Esophagus muscularis mucosa (tissue), 4 donors: ENCODE measurements around the gene COL4A1. TPM values are rescaled to one million over a fixed set of nuclear protein-coding genes. Genes with fewer than 3 reads are reported as not detected.

ENCODE experiments used
- DNase-seq: peaks from one replicate; pipeline ENCODE4 v3.0.0-alpha.2; 2017; ENCODE audit errors: extremely low spot score
- H3K27ac ChIP-seq, 4 donors: fragments of 200-600 bp; sonication (generic); replicated peaks in 1 of 4; 1 replicate in 3 of 4; 2 replicates in 1 of 4; pipeline ENCODE4 v1.5.1; 2016 to 2019; ENCODE audit warnings: mild to moderate bottlenecking in 1 of 4
- H3K27me3 ChIP-seq, 4 donors: fragments of 200-600 bp; sonication (generic); one replicate each; pipeline versions ENCODE4 v1.5.1 to v1.6.0; 2016 to 2019
- H3K36me3 ChIP-seq, 4 donors: fragments of 200-600 bp; sonication (generic); one replicate each; pipeline ENCODE4 v1.5.1; 2016 to 2019
- H3K4me1 ChIP-seq, 4 donors: fragments of 200-600 bp; sonication (generic); one replicate each; pipeline ENCODE4 v1.5.1; 2016 to 2019
- H3K4me3 ChIP-seq, 4 donors: fragments of 200-600 bp; sonication (generic); 1 replicate in 2 of 4; 2 replicates in 2 of 4; pipeline ENCODE4 v1.5.1; 2016 to 2019; ENCODE audit warnings: mild to moderate bottlenecking in 4 of 4, moderate library complexity in 1 of 4
- H3K9me3 ChIP-seq, 4 donors: fragments of 200-600 bp; sonication (generic); 1 replicate in 3 of 4; 2 replicates in 1 of 4; pipeline ENCODE4 v1.5.1; 2016 to 2019
- EP300 ChIP-seq: sonication (generic); formaldehyde crosslinking; IDR thresholded peaks from one replicate; pipeline ENCODE4 v1.6.1; 2017; ENCODE audit warnings: antibody characterized with exemption
- POLR2A ChIP-seq: fragments of 450-650 bp; IDR thresholded peaks from one replicate; pipeline ENCODE4 v1.6.1; 2017; ENCODE audit warnings: antibody characterized with exemption, moderate library complexity, mild to moderate bottlenecking, low read depth
- POLR2AphosphoS5 ChIP-seq, 2 donors: sonication (generic); formaldehyde crosslinking; IDR thresholded peaks; one replicate each; pipeline ENCODE4 v1.6.1; 2017; ENCODE audit warnings: antibody characterized with exemption in 2 of 2
- WGBS: methylation state at CpG from one replicate; pipeline ENCODE4 v1.1.5; 2018; 5-methylcytosine and 5-hydroxymethylcytosine counted together
- intact Hi-C: fragments of 100-400 bp; cut with DNase I; formaldehyde crosslinking; loops from one replicate; pipeline ENCODE4 v1.15.1; 2023
- total RNA-seq, 4 donors: library from RNA; depleted of rRNA; stranded (reverse); fragments of >200 nt; gene quantifications; one replicate each; pipeline versions ENCODE4 v1.1.0 to v1.2.1, GENCODE V29; 2016
- TF ChIP-seq, protein P1 (sequence below), 3 experiments: fragments of 200-600 bp in 2 of 3; fragments of 450-650 bp in 1 of 3; sonication (generic) in 2 of 3; IDR thresholded peaks; one replicate each; pipeline ENCODE4 v1.5.1; 2017 to 2019; ENCODE audit warnings: antibody characterized with exemption in 3 of 3, mild to moderate bottlenecking in 2 of 3, moderate library complexity in 1 of 3

The COL4A1 gene
- total RNA-seq, 4 donors from 2014 or later, result 328 to 578 (median 405) TPM

DNA sequence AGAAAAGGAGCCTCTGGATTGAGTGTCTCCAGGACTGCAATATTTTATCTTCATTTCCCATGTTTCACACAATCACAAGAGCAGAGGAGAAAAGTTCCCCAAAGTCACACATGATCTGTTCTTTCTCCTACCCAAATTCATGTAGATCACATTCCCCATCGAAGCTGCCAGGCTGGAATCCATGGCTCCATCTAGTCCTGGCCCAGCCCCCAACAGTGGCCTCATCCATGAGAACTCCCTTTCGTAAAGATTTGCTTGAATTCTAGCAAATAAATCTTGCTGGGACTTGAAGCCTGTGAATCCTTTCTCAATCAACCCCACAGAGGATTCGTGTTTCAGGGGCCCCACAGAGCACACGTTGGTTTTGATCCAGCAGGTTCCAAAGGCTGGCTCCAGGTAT is 109.5 kb downstream of the COL4A1 start:
- Histone ChIP-seq H3K4me3 (no peak overlapping the region), H3K27ac (peak overlapping the region in 2 of 4 donors; percentile 55 to 57), H3K9me3 (no peaks in the 10 kb centered on the region), H3K27me3 (no peaks in the 10 kb centered on the region), H3K4me1 (peaks cover 0 to 14% (median 12%) of the 10 kb centered on the region in 4 donors), H3K36me3 (peaks cover 39 to 100% (median 95%) of the 10 kb centered on the region in 4 donors)
- no peak for DNase-seq
- intact Hi-C loops, result no loop called here
- WGBS, result 82% methylated on average over 4 of the region's 4 CpGs
- TF ChIP-seq EP300 (no peak), POLR2AphosphoS5 (IDR thresholded peaks at IDR 0.05) (no peak), POLR2A (no peak)
- TF ChIP-seq, protein P1, sequence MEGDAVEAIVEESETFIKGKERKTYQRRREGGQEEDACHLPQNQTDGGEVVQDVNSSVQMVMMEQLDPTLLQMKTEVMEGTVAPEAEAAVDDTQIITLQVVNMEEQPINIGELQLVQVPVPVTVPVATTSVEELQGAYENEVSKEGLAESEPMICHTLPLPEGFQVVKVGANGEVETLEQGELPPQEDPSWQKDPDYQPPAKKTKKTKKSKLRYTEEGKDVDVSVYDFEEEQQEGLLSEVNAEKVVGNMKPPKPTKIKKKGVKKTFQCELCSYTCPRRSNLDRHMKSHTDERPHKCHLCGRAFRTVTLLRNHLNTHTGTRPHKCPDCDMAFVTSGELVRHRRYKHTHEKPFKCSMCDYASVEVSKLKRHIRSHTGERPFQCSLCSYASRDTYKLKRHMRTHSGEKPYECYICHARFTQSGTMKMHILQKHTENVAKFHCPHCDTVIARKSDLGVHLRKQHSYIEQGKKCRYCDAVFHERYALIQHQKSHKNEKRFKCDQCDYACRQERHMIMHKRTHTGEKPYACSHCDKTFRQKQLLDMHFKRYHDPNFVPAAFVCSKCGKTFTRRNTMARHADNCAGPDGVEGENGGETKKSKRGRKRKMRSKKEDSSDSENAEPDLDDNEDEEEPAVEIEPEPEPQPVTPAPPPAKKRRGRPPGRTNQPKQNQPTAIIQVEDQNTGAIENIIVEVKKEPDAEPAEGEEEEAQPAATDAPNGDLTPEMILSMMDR (IDR thresholded peaks at IDR 0.05), result no peak

DNA sequence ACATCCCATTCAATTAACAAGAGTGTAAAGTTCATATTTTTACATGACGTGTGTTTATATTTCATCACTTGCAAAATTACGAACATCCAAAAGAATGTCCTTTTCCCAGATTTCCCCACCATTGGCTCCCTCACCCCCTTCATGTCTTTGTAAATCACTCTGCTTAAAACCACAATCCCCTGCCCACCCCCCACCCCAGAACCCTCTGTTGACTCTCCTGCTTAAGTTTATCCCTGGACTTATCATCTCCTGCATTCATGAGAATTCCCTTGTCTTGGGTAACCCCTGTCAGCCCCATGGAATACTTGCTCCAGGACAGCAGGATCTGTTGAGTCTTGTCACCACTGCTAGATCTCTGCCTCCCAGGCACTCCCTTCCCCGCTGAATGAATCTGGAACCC is 109.9 kb downstream of the COL4A1 start:
- intact Hi-C loops, result no loop called here
- H3K9me3 ChIP-seq, result no peaks in the 10 kb centered on the region
- no peak overlapping the region for H3K4me3 ChIP-seq
- peaks cover 43 to 100% (median 97%) of the 10 kb centered on the region in 4 donors for H3K36me3 ChIP-seq
- 77% methylated on average over 3 of the region's 3 CpGs for WGBS
- H3K4me1 ChIP-seq, result peaks cover 0 to 14% (median 12%) of the 10 kb centered on the region in 4 donors
- no peak for DNase-seq
- H3K27me3 ChIP-seq, result no peaks in the 10 kb centered on the region
- TF ChIP-seq EP300 (no peak), POLR2A (no peak), POLR2AphosphoS5 (IDR thresholded peaks at IDR 0.05) (no peak)
- TF ChIP-seq, protein P1 (IDR thresholded peaks at IDR 0.05), result no peak
- peak overlapping the region in 2 of 4 donors; percentile 55 to 57 for H3K27ac ChIP-seq

DNA sequence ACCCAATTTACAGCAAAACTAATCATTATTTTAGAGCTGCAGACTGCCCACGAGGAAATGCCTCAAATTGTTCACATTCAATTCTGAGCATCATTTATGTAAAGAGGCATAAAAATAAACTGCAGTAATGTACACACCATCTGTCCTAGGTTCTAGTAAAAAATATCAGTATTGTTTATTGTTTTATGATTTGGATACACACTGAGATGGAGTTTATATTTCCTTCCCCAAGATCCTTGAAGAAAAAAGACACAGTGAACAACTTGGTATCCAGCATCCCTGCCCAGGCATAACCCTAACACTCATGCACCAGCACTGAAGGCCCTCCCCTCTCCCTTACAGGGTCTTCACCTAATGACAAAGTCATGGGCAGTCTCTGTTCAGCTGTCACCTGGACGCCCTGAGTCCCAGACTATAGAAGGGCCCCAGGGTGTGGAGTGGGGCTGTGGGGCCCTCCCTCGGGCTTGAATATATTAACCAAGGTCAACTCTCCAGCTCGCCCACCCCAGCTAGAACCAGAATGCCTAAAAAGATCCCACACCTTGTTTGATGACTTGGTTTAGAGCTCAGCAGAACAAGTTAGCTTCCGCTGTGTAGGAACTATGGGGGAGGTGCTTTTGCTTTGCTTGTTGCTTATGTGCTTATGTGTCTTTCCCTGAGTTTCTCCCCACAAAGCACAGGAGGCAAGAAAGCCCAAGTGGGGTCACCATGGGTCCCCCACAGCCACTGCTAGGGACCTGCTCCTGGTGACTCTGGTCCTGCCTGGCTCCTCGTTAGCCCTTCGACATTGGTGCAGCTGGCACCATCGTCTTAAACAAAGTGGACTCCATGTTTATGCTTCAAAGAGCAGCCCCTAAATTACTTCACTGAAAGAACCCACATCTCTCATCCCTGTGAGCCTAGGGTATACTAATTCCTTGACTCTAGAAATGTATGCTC is 111.1 kb downstream of the COL4A1 start:
- 78% methylated on average over 8 of the region's 8 CpGs for WGBS
- no peaks in the 10 kb centered on the region for H3K27me3 ChIP-seq
- peaks cover 0 to 14% (median 12%) of the 10 kb centered on the region in 4 donors for H3K4me1 ChIP-seq
- intact Hi-C loops, result no loop called here
- DNase-seq, result no peak
- peak overlapping the region in 3 of 4 donors; percentile 46 to 56 (median 55) for H3K27ac ChIP-seq
- no peaks in the 10 kb centered on the region for H3K9me3 ChIP-seq
- H3K4me3 ChIP-seq, result no peak overlapping the region
- TF ChIP-seq, protein P1 (IDR thresholded peaks at IDR 0.05), result no peak
- TF ChIP-seq EP300 (no peak), POLR2AphosphoS5 (IDR thresholded peaks at IDR 0.05) (peak in 1 of 2 donors; percentile 5), POLR2A (no peak)
- H3K36me3 ChIP-seq, result peaks cover 46 to 100% (median 96%) of the 10 kb centered on the region in 4 donors

DNA sequence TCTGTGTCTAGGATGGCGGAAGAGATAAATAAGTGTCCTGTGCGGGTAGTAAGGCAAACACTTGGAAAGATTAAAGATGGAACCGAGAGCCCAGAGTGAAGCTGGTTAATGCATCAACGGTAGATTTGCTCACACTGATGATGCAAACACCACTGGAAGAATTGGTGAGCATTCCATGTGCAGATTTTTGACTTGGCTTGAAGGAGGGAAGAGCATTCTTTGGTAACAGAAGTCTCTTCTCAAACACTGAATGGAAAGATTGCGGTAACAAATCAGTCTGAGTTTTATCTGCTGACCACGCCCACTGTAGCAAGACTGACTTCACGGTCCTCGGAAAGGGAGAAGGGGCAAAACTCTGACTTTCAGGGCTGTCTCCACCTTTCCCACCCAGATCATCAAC is 112.5 kb downstream of the COL4A1 start:
- Histone ChIP-seq H3K4me3 (no peak overlapping the region), H3K27ac (peak overlapping the region in 1 of 4 donors; percentile 23), H3K36me3 (peaks cover 44 to 100% (median 94%) of the 10 kb centered on the region in 4 donors), H3K4me1 (peaks cover 0 to 14% (median 12%) of the 10 kb centered on the region in 4 donors), H3K27me3 (no peaks in the 10 kb centered on the region), H3K9me3 (no peaks in the 10 kb centered on the region)
- intact Hi-C loops, result no loop called here
- 81% methylated on average over 8 of the region's 8 CpGs for WGBS
- no peak for DNase-seq
- TF ChIP-seq POLR2AphosphoS5 (IDR thresholded peaks at IDR 0.05) (peak in 1 of 2 donors; percentile 12), POLR2A (no peak)

DNA sequence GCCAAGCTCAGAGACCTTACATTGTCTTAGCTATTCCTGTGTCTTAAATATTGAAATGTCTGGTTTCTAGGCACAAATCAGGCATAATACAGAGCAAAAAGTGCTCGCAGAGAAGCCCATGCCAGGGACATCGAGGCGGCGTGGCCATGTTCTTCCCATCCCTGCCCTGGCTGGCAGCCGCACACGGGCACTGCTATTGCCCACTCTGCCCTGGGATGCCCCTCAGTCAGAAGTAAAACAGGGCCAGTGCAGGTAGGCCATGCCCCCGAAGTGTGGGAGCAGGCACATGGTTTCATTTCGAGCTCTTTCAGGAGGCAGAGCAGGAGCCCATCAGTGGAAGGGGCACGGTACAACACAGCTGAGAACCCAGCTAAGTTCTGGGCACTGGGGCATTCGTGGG is 113.5 kb downstream of the COL4A1 start:
- Histone ChIP-seq H3K9me3 (no peaks in the 10 kb centered on the region), H3K36me3 (peaks cover 38 to 100% (median 94%) of the 10 kb centered on the region in 4 donors), H3K27ac (peak overlapping the region in 2 of 4 donors; percentile 27 to 32), H3K4me3 (no peak overlapping the region), H3K27me3 (no peaks in the 10 kb centered on the region), H3K4me1 (peaks cover 0 to 16% (median 13%) of the 10 kb centered on the region in 4 donors)
- intact Hi-C loops, result no loop called here
- WGBS, result 87% methylated on average over 9 of the region's 10 CpGs
- DNase-seq, result no peak
- no peak for TF ChIP-seq EP300
- TF ChIP-seq POLR2AphosphoS5 (IDR thresholded peaks at IDR 0.05), result no peak
- TF ChIP-seq POLR2A, result no peak
- TF ChIP-seq, protein P1 (IDR thresholded peaks at IDR 0.05), result no peak
